Stimulated activated CD8-positive, alpha-beta memory T cell treated with anti-CD3 and anti-CD28 coated beads, Interleukin-12 subunit alpha, Interleukin-12 subunit beta, amount 100 ng/mL, for 24 hours (primary cell): Measurements from ENCODE around the gene KCTD7.
"Not testable (repeated sequence)": the region's sequence is repeated elsewhere in the genome, so short reads cannot be mapped to it uniquely, and the experiment has no call there.

Experiments
- DNase-seq: peaks from one replicate; pipeline ENCODE4 v3.0.0-alpha.2; 2020; ENCODE audit errors: extremely low read depth

Gene KCTD7

GRCh38 chr7:66628361-66629221 is at the start of gene KCTD7:
KCTD7 (plus strand) TSS chr7:66628881; CDS start chr7:66629065, 184 bp downstream.
- peak; percentile 86 for DNase-seq

GRCh38 chr7:66580380-66580779 is 48.3 kb upstream of the KCTD7 start:
- DNase-seq: not testable (repeated sequence)

GRCh38 chr7:66582816-66583489 is 45.7 kb upstream of the KCTD7 start:
- DNase-seq: not testable (repeated sequence)

- no peak for DNase-seq
Observed at GRCh38 chr7:66583490-66584110, 45.1 kb upstream of the KCTD7 start.

- DNase-seq: no peak
Observed at GRCh38 chr7:66586181-66586580, 42.5 kb upstream of the KCTD7 start.

GRCh38 chr7:66588226-66588625 is 40.5 kb upstream of the KCTD7 start:
- DNase-seq: not testable (repeated sequence)

- not testable (repeated sequence) for DNase-seq
Observed at GRCh38 chr7:66588856-66589570, 39.7 kb upstream of the KCTD7 start.

GRCh38 chr7:66590302-66591057 is 38.2 kb upstream of the KCTD7 start:
- DNase-seq: not testable (repeated sequence)

- not testable (repeated sequence) for DNase-seq
Observed at GRCh38 chr7:66591058-66591798, 37.5 kb upstream of the KCTD7 start.

- DNase-seq: peak; percentile 72
Observed at GRCh38 chr7:66591799-66592596, 36.7 kb upstream of the KCTD7 start.

- not testable (repeated sequence) for DNase-seq
Observed at GRCh38 chr7:66592597-66593146, 36.0 kb upstream of the KCTD7 start.

- DNase-seq: not testable (repeated sequence)
Observed at GRCh38 chr7:66594082-66594481, 34.6 kb upstream of the KCTD7 start.

GRCh38 chr7:66597461-66597860 is 31.2 kb upstream of the KCTD7 start:
- no peak for DNase-seq

GRCh38 chr7:66602159-66602558 is 26.5 kb upstream of the KCTD7 start:
- no peak for DNase-seq

- no peak for DNase-seq
Observed at GRCh38 chr7:66604198-66604597, 24.5 kb upstream of the KCTD7 start.

GRCh38 chr7:66606540-66607291 is 22.0 kb upstream of the KCTD7 start:
- DNase-seq: not testable (repeated sequence)

- no peak for DNase-seq
Observed at GRCh38 chr7:66609176-66609575, 19.5 kb upstream of the KCTD7 start.

- not testable (repeated sequence) for DNase-seq
Observed at GRCh38 chr7:66614596-66614995, 14.1 kb upstream of the KCTD7 start.
